ENCODE results near the gene HK2.

The HK2 gene

GRCh38 chr2:74893332-74893731, 59.4 kb downstream of the HK2 start:
- Histone ChIP-seq H3K23ac (ENCODE audit: low read length in 2 of 2) (no peak overlapping the region), H3K36me3 (ENCODE audit: control insufficient read depth in 1 of 2, insufficient read depth in 2 of 2, low read depth in 1 of 2, low read length in 2 of 2) (peaks cover 6 to 81% of the 10 kb centered on the region in 2 experiments), H3K9ac (ENCODE audit: low read length) (peak overlapping the region; percentile 13), H2BK5ac (ENCODE audit: low read depth, low read length, poor library complexity, severe bottlenecking) (no peak overlapping the region), H3K27me3 (ENCODE audit: control insufficient read depth in 1 of 2, insufficient read depth in 1 of 2, low read length in 2 of 2) (no peaks in the 10 kb centered on the region), H3K4me3 (ENCODE audit: insufficient read depth in 1 of 2, low read depth in 1 of 2, low read length in 2 of 2) (no peak overlapping the region), H3K4me2 (ENCODE audit: low read length, poor library complexity, severe bottlenecking) (no peak overlapping the region), H3K27ac (ENCODE audit: low read length, poor library complexity, severe bottlenecking) (peak overlapping the region; percentile 16), H2AK5ac (ENCODE audit: low read length, severe bottlenecking) (no peak overlapping the region), H2BK120ac (ENCODE audit: low read depth, low read length) (peak overlapping the region; percentile 52), H4K8ac (ENCODE audit: low read length) (no peak overlapping the region), H3K9me3 (ENCODE audit: control insufficient read depth, low read length) (no peaks in the 10 kb centered on the region), H3K4me1 (ENCODE audit: control insufficient read depth, insufficient read depth, low read depth, low read length) (peaks cover 3% of the 10 kb centered on the region), H2AFZ (ENCODE audit: low read depth, low read length) (no peak overlapping the region), H4K91ac (ENCODE audit: low read length) (no peak overlapping the region), H2BK12ac (ENCODE audit: low read length in 2 of 2) (peak overlapping the region in 1 of 2 experiments; percentile 66), H3K14ac (ENCODE audit: low read length in 2 of 2) (no peak overlapping the region), H2BK15ac (ENCODE audit: low read depth, poor library complexity, severe bottlenecking) (no peak overlapping the region), H3K4ac (ENCODE audit: low read depth in 1 of 2, low read length in 2 of 2) (no peak overlapping the region), H3K18ac (ENCODE audit: low read depth in 1 of 2, low read length in 2 of 2) (peak overlapping the region; percentile 49 to 70), H3K79me1 (replicated peaks; ENCODE audit: low read length, poor library complexity, severe bottlenecking) (no peaks in the 10 kb centered on the region)
- 3% methylated on average over 5 of the region's 5 CpGs for whole genome bisulfite sequencing
- peak; percentile 68 for DNase-seq

- peak overlapping the region in 1 of 2 experiments; percentile 81 for H3K4ac ChIP-seq (ENCODE audit: low read depth in 1 of 2, low read length in 2 of 2)
- 82% methylated on average over 3 of the region's 6 CpGs for WGBS
- H2BK120ac ChIP-seq (ENCODE audit: low read depth, low read length) = peak overlapping the region; percentile 49
- H4K91ac ChIP-seq (ENCODE audit: low read length) = peak overlapping the region; percentile 43
- H3K27me3 ChIP-seq (ENCODE audit: control insufficient read depth in 1 of 2, insufficient read depth in 1 of 2, low read length in 2 of 2) = no peaks in the 10 kb centered on the region
- H2BK5ac ChIP-seq (ENCODE audit: low read depth, low read length, poor library complexity, severe bottlenecking) = no peak overlapping the region
- no peaks in the 10 kb centered on the region for H3K9me3 ChIP-seq (ENCODE audit: control insufficient read depth, low read length)
- peak overlapping the region; percentile 16 to 28 for H2BK12ac ChIP-seq (ENCODE audit: low read length in 2 of 2)
- no peak overlapping the region for H3K4me3 ChIP-seq (ENCODE audit: insufficient read depth in 1 of 2, low read depth in 1 of 2, low read length in 2 of 2)
- peak overlapping the region in 1 of 2 experiments; percentile 5 for H3K14ac ChIP-seq (ENCODE audit: low read length in 2 of 2)
- no peak overlapping the region for H3K27ac ChIP-seq (ENCODE audit: low read length, poor library complexity, severe bottlenecking)
- H3K36me3 ChIP-seq (ENCODE audit: control insufficient read depth in 1 of 2, insufficient read depth in 2 of 2, low read depth in 1 of 2, low read length in 2 of 2) = peaks cover 3 to 73% of the 10 kb centered on the region in 2 experiments
- no peak overlapping the region for H2AFZ ChIP-seq (ENCODE audit: low read depth, low read length)
- H2AK5ac ChIP-seq (ENCODE audit: low read length, severe bottlenecking) = peak overlapping the region; percentile 3
- DNase-seq = peak; percentile 66
- no peaks in the 10 kb centered on the region for H3K79me1 ChIP-seq (replicated peaks; ENCODE audit: low read length, poor library complexity, severe bottlenecking)
- H2BK15ac ChIP-seq (ENCODE audit: low read depth, poor library complexity, severe bottlenecking) = no peak overlapping the region
- peak overlapping the region in 1 of 2 experiments; percentile 58 for H3K18ac ChIP-seq (ENCODE audit: low read depth in 1 of 2, low read length in 2 of 2)
- peak overlapping the region; percentile 91 for H4K8ac ChIP-seq (ENCODE audit: low read length)
- peaks cover 3% of the 10 kb centered on the region for H3K4me1 ChIP-seq (ENCODE audit: control insufficient read depth, insufficient read depth, low read depth, low read length)
- H3K23ac ChIP-seq (ENCODE audit: low read length in 2 of 2) = no peak overlapping the region
- peak overlapping the region; percentile 11 for H3K9ac ChIP-seq (ENCODE audit: low read length)
- no peak overlapping the region for H3K4me2 ChIP-seq (ENCODE audit: low read length, poor library complexity, severe bottlenecking)
Measured at GRCh38 chr2:74894272-74894981, 60.5 kb downstream of the HK2 start.

GRCh38 chr2:74895001-74895400, 61.1 kb downstream of the HK2 start:
- Histone ChIP-seq H3K14ac (ENCODE audit: low read length in 2 of 2) (peak overlapping the region in 1 of 2 experiments; percentile 5), H3K4ac (ENCODE audit: low read depth in 1 of 2, low read length in 2 of 2) (peak overlapping the region in 1 of 2 experiments; percentile 81), H3K79me1 (replicated peaks; ENCODE audit: low read length, poor library complexity, severe bottlenecking) (no peaks in the 10 kb centered on the region), H3K18ac (ENCODE audit: low read depth in 1 of 2, low read length in 2 of 2) (peak overlapping the region in 1 of 2 experiments; percentile 58), H3K4me1 (ENCODE audit: control insufficient read depth, insufficient read depth, low read depth, low read length) (peaks cover 3% of the 10 kb centered on the region), H3K27me3 (ENCODE audit: control insufficient read depth in 1 of 2, insufficient read depth in 1 of 2, low read length in 2 of 2) (no peaks in the 10 kb centered on the region), H2BK12ac (ENCODE audit: low read length in 2 of 2) (peak overlapping the region; percentile 16 to 28), H3K36me3 (ENCODE audit: control insufficient read depth in 1 of 2, insufficient read depth in 2 of 2, low read depth in 1 of 2, low read length in 2 of 2) (peaks cover 3 to 68% of the 10 kb centered on the region in 2 experiments), H3K9me3 (ENCODE audit: control insufficient read depth, low read length) (no peaks in the 10 kb centered on the region), H2BK15ac (ENCODE audit: low read depth, poor library complexity, severe bottlenecking) (no peak overlapping the region), H2BK120ac (ENCODE audit: low read depth, low read length) (no peak overlapping the region), H3K23ac (ENCODE audit: low read length in 2 of 2) (no peak overlapping the region), H4K8ac (ENCODE audit: low read length) (peak overlapping the region; percentile 91), H2AFZ (ENCODE audit: low read depth, low read length) (no peak overlapping the region), H3K27ac (ENCODE audit: low read length, poor library complexity, severe bottlenecking) (no peak overlapping the region), H3K4me3 (ENCODE audit: insufficient read depth in 1 of 2, low read depth in 1 of 2, low read length in 2 of 2) (no peak overlapping the region), H2BK5ac (ENCODE audit: low read depth, low read length, poor library complexity, severe bottlenecking) (no peak overlapping the region), H3K9ac (ENCODE audit: low read length) (peak overlapping the region; percentile 11), H4K91ac (ENCODE audit: low read length) (peak overlapping the region; percentile 43), H3K4me2 (ENCODE audit: low read length, poor library complexity, severe bottlenecking) (no peak overlapping the region), H2AK5ac (ENCODE audit: low read length, severe bottlenecking) (no peak overlapping the region)
- DNase-seq = peak; percentile 12
- no CpG with 5 or more reads among the region's 2 CpGs for WGBS

GRCh38 chr2:74896232-74896631, 62.3 kb downstream of the HK2 start:
- H3K18ac ChIP-seq (ENCODE audit: low read depth in 1 of 2, low read length in 2 of 2) = no peak overlapping the region
- H2BK5ac ChIP-seq (ENCODE audit: low read depth, low read length, poor library complexity, severe bottlenecking) = no peak overlapping the region
- H2BK15ac ChIP-seq (ENCODE audit: low read depth, poor library complexity, severe bottlenecking) = no peak overlapping the region
- no peak overlapping the region for H3K27ac ChIP-seq (ENCODE audit: low read length, poor library complexity, severe bottlenecking)
- no peaks in the 10 kb centered on the region for H3K9me3 ChIP-seq (ENCODE audit: control insufficient read depth, low read length)
- peaks cover 0 to 58% of the 10 kb centered on the region in 2 experiments for H3K36me3 ChIP-seq (ENCODE audit: control insufficient read depth in 1 of 2, insufficient read depth in 2 of 2, low read depth in 1 of 2, low read length in 2 of 2)
- H4K8ac ChIP-seq (ENCODE audit: low read length) = no peak overlapping the region
- H2AFZ ChIP-seq (ENCODE audit: low read depth, low read length) = no peak overlapping the region
- no peak overlapping the region for H3K23ac ChIP-seq (ENCODE audit: low read length in 2 of 2)
- no peak overlapping the region for H3K4me2 ChIP-seq (ENCODE audit: low read length, poor library complexity, severe bottlenecking)
- H2AK5ac ChIP-seq (ENCODE audit: low read length, severe bottlenecking) = no peak overlapping the region
- H3K27me3 ChIP-seq (ENCODE audit: control insufficient read depth in 1 of 2, insufficient read depth in 1 of 2, low read length in 2 of 2) = no peaks in the 10 kb centered on the region
- no peak overlapping the region for H4K91ac ChIP-seq (ENCODE audit: low read length)
- peaks cover 3% of the 10 kb centered on the region for H3K4me1 ChIP-seq (ENCODE audit: control insufficient read depth, insufficient read depth, low read depth, low read length)
- H3K4ac ChIP-seq (ENCODE audit: low read depth in 1 of 2, low read length in 2 of 2) = no peak overlapping the region
- H2BK12ac ChIP-seq (ENCODE audit: low read length in 2 of 2) = no peak overlapping the region
- H2BK120ac ChIP-seq (ENCODE audit: low read depth, low read length) = no peak overlapping the region
- DNase-seq = no peak
- no peak overlapping the region for H3K4me3 ChIP-seq (ENCODE audit: insufficient read depth in 1 of 2, low read depth in 1 of 2, low read length in 2 of 2)
- H3K79me1 ChIP-seq (replicated peaks; ENCODE audit: low read length, poor library complexity, severe bottlenecking) = no peaks in the 10 kb centered on the region
- H3K9ac ChIP-seq (ENCODE audit: low read length) = no peak overlapping the region
- no peak overlapping the region for H3K14ac ChIP-seq (ENCODE audit: low read length in 2 of 2)
